ENCODE results near the gene CHD2. TPM values are rescaled to one million over a fixed set of nuclear protein-coding genes. Genes with fewer than 3 reads are reported as not detected.

Gene CHD2
- total RNA-seq, 1 experiment from 2014 or later = 101 TPM

DNA sequence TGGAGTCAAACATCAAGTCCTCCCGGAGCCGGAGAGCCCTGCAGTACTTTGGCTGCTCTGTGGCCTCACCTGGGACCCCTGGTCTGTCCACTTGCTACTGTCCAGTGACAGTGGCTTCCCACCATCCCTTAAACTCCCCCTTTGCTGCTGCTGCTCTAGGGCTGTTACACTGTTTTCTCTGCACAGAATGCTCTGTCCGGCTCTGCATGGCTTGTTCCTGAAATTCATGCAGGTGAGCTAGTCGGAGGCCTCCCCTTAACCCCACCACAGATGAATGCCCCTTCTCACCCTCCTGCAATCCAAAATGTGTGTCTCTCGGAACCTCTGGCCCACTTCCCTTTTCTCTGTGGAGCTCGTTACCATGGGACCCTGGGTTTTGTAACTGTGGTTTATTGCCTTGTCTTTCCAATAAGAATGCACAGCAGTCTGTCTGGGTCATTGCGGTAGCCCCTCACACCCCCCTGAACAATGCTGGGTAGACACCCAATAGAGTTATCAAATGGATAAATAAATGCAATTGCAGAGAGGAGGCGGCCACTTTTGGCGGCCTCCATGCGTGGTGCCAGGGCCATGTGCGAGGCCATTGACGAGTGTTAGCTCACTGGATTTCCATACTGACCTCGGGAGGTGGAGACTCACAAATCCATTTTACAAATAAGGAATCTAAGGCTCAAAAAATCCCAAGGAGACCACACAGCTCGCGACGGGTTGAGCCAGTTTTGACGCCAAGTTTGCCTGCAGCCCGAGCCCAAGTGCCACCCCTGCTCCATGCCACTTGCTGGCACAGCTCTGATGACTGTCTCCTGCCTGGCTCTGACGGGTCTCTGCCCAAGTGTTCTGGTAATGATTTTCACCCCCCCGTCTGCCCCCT lies 140.4 kb downstream of the CHD2 start (continued):
- TF ChIP-seq, protein P1, sequence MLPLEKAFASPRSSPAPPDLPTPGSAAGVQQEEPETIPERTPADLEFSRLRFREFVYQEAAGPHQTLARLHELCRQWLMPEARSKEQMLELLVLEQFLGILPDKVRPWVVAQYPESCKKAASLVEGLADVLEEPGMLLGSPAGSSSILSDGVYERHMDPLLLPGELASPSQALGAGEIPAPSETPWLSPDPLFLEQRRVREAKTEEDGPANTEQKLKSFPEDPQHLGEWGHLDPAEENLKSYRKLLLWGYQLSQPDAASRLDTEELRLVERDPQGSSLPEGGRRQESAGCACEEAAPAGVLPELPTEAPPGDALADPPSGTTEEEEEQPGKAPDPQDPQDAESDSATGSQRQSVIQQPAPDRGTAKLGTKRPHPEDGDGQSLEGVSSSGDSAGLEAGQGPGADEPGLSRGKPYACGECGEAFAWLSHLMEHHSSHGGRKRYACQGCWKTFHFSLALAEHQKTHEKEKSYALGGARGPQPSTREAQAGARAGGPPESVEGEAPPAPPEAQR (CRISPR knock-in tag; IDR thresholded peaks at IDR 0.05) = no peak
- TF ChIP-seq, protein P2, sequence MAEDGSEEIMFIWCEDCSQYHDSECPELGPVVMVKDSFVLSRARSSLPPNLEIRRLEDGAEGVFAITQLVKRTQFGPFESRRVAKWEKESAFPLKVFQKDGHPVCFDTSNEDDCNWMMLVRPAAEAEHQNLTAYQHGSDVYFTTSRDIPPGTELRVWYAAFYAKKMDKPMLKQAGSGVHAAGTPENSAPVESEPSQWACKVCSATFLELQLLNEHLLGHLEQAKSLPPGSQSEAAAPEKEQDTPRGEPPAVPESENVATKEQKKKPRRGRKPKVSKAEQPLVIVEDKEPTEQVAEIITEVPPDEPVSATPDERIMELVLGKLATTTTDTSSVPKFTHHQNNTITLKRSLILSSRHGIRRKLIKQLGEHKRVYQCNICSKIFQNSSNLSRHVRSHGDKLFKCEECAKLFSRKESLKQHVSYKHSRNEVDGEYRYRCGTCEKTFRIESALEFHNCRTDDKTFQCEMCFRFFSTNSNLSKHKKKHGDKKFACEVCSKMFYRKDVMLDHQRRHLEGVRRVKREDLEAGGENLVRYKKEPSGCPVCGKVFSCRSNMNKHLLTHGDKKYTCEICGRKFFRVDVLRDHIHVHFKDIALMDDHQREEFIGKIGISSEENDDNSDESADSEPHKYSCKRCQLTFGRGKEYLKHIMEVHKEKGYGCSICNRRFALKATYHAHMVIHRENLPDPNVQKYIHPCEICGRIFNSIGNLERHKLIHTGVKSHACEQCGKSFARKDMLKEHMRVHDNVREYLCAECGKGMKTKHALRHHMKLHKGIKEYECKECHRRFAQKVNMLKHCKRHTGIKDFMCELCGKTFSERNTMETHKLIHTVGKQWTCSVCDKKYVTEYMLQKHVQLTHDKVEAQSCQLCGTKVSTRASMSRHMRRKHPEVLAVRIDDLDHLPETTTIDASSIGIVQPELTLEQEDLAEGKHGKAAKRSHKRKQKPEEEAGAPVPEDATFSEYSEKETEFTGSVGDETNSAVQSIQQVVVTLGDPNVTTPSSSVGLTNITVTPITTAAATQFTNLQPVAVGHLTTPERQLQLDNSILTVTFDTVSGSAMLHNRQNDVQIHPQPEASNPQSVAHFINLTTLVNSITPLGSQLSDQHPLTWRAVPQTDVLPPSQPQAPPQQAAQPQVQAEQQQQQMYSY (CRISPR knock-in tag; IDR thresholded peaks at IDR 0.05) = no peak

DNA sequence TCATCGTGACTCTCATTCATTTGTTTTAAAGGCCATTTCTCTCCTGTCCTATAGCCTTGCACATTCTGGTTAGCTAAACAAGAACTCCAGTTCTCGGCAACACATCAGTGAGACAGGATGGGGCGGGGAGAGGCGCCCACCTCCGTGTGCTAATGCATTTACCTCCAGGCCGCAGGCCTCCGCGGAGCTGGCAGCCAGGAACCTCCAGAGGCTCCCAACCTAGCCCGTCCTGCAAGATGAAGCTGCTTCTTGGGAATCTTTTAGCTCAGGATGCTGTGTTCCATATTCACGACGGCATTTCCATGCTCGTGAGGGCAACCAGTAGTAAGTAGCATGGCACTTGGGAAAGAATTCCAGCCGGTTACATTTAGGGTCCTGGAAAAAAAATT lies 141.0 kb downstream of the CHD2 start:
- TF ChIP-seq PRRX2 (CRISPR knock-in tag; IDR thresholded peaks at IDR 0.05) (no peak), FOXJ3 (CRISPR knock-in tag; IDR thresholded peaks at IDR 0.05; ENCODE audit: borderline replicate concordance) (no peak), NR3C1 (CRISPR knock-in tag; conservative IDR thresholded peaks at IDR 0.05; ENCODE audit: low read depth) (no peak)
- TF ChIP-seq, protein P3, sequence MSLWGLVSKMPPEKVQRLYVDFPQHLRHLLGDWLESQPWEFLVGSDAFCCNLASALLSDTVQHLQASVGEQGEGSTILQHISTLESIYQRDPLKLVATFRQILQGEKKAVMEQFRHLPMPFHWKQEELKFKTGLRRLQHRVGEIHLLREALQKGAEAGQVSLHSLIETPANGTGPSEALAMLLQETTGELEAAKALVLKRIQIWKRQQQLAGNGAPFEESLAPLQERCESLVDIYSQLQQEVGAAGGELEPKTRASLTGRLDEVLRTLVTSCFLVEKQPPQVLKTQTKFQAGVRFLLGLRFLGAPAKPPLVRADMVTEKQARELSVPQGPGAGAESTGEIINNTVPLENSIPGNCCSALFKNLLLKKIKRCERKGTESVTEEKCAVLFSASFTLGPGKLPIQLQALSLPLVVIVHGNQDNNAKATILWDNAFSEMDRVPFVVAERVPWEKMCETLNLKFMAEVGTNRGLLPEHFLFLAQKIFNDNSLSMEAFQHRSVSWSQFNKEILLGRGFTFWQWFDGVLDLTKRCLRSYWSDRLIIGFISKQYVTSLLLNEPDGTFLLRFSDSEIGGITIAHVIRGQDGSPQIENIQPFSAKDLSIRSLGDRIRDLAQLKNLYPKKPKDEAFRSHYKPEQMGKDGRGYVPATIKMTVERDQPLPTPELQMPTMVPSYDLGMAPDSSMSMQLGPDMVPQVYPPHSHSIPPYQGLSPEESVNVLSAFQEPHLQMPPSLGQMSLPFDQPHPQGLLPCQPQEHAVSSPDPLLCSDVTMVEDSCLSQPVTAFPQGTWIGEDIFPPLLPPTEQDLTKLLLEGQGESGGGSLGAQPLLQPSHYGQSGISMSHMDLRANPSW (CRISPR knock-in tag; conservative IDR thresholded peaks at IDR 0.05; ENCODE audit: low read depth) = no peak
- TF ChIP-seq, protein P4, sequence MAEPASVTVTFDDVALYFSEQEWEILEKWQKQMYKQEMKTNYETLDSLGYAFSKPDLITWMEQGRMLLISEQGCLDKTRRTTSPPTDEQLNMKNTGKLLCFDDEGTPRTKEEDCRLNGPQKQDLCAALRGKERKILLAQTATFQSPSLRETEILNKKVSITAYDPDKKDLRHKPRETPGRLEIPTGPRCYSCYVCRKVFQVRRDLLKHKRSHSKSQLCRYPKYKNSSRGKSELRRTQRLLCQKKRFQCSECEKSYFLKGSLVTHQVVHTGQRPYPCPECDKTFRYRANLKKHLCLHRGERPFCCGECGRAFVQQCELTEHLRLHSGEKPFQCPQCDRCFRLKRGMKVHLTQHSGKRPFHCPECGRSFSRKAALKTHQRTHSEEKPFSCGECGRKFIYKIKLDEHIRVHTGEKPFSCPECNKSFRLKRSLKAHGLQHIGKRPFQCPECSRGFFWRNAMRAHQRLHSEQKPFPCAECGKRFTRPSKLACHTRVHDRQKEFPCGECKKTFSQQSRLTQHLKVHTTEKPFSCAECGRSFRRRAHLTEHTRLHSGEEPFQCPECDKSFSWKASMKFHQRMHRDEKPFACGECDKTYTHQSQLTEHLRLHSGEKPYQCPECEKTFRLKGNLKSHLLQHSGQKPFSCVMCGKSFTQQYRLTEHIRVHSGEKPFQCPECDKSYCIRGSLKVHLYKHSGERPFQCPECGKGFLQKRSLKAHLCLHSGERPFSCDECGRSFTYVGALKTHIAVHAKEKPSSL (CRISPR knock-in tag; conservative IDR thresholded peaks at IDR 0.05) = no peak
- ATAC-seq (peak; percentile 56), DNase-seq (ENCODE audit: low spot score) (peak; percentile 9)
- Mint-ChIP-seq H3K27me3 (ENCODE audit: low read depth) (no peaks in the 10 kb centered on the region), H3K9me3 (peaks cover 9% of the 10 kb centered on the region), H3K4me1 (peaks cover 10% of the 10 kb centered on the region; the same call in 1 of the 2 replicates), H3K36me3 (peaks cover 27% of the 10 kb centered on the region), H3K27ac (no peak overlapping the region), H3K4me3 (no peak overlapping the region)
- POLR2A ChIA-PET = no interaction called here
- CTCF ChIA-PET = interaction anchor here (1.0 to 2.3 kb wide), 7 partner anchors 11 to 1079 kb away, joined by 3 to 15 read pairs (median 4); no protein-coding TSS in a partner anchor

DNA sequence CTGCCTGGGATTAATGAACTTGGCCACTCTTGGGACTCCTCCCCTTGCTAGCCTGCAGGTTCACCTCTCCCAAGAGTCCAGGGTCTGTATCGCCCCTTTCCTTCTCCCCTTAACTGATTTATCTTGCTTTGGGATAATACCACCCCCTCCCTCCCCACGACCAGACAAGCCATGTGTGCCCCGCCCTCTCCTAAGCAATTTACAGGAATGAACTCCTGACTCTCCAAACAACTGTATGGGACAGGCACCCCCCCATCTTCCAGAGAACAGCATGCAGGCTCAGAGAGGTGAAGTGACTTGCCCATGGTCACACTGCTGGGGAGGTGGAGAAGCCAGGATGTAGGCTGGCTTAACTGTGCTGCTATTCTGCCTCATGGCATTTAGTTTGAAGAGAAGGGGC lies 142.1 kb downstream of the CHD2 start:
- H3K27ac Mint-ChIP-seq = no peak overlapping the region
- CTCF ChIA-PET = interaction anchor here (0.6 kb wide), 2 partner anchors 12 to 292 kb away, joined by 3 read pairs; no protein-coding TSS in a partner anchor

More for the DNA sequence above, 142.1 kb downstream of the CHD2 start:
- no peak for TF ChIP-seq ZNF423 (CRISPR knock-in tag; IDR thresholded peaks at IDR 0.05)
- no peak for TF ChIP-seq ZNF317 (CRISPR knock-in tag; IDR thresholded peaks at IDR 0.05; ENCODE audit: borderline replicate concordance, low read depth)
- TF ChIP-seq MYBL2 (CRISPR knock-in tag; IDR thresholded peaks at IDR 0.05) = no peak
- Mint-ChIP-seq H3K4me3 (no peak overlapping the region), H3K9me3 (peaks cover 15% of the 10 kb centered on the region), H3K36me3 (peaks cover 36% of the 10 kb centered on the region), H3K4me1 (peaks cover 10% of the 10 kb centered on the region; the same call in 1 of the 2 replicates), H3K27me3 (ENCODE audit: low read depth) (no peaks in the 10 kb centered on the region)
- ATAC-seq (no peak), DNase-seq (ENCODE audit: low spot score) (no peak)
- POLR2A ChIA-PET = no interaction called here

Data from WTC11 (cell line).